ENCODE results near the gene MUSTN1. TPM values are rescaled to one million over a fixed set of nuclear protein-coding genes. Genes with fewer than 3 reads are reported as not detected.

Gene MUSTN1
- total RNA-seq, 2 experiments from 2014 or later, result 0.28 to 1.7 TPM

GRCh38 chr3:52843108-52843865 is 8.5 kb upstream of the MUSTN1 start:
- Histone ChIP-seq H3K4me2 (ENCODE audit: low read length) (no peak overlapping the region), H3K79me2 (ENCODE audit: insufficient read depth, low read depth, low read length) (no peaks in the 10 kb centered on the region), H3K9me3 (ENCODE audit: low read length) (no peaks in the 10 kb centered on the region), H3K9me2 (ENCODE audit: insufficient read depth, low read length) (no peaks in the 10 kb centered on the region), H4K20me1 (ENCODE audit: insufficient read depth, low read length) (no peaks in the 10 kb centered on the region), H3K4me3 (ENCODE audit: low read depth, low read length, poor library complexity, severe bottlenecking) (no peak overlapping the region), H3K36me3 (ENCODE audit: insufficient read depth, low read length) (no peaks in the 10 kb centered on the region), H3K27ac (ENCODE audit: low read depth, low read length, poor library complexity, severe bottlenecking) (no peak overlapping the region), H3K4me1 (ENCODE audit: insufficient read depth, low read length, poor library complexity, severe bottlenecking) (no peaks in the 10 kb centered on the region), H2AFZ (ENCODE audit: low read length) (no peak overlapping the region)
- ChIA-PET CTCF (ENCODE audit: unreplicated experiment) (no interaction called here), POLR2A (interaction anchor here (0.6 kb wide), 1 partner anchor 175 kb away, joined by 4 read pairs; no protein-coding TSS in a partner anchor)
- no peak for TF ChIP-seq EZH2phosphoT487 (IDR thresholded peaks at IDR 0.05; ENCODE audit: borderline replicate concordance, low read depth, low read length)
- TF ChIP-seq CTCF (conservative IDR thresholded peaks at IDR 0.05; ENCODE audit: low read length), result no peak
- no TSS peak for BruUV-seq (replicated peaks)
- intact Hi-C loops (cut with micrococcal nuclease; ENCODE audit: unreplicated experiment), result no loop called here
- no peak for DNase-seq (ENCODE audit: low spot score)

- no peak overlapping the region for H2AFZ ChIP-seq (ENCODE audit: low read length)
- DNase-seq (ENCODE audit: low spot score), result no peak
- H3K9me3 ChIP-seq (ENCODE audit: low read length), result no peaks in the 10 kb centered on the region
- H3K27ac ChIP-seq (ENCODE audit: low read depth, low read length, poor library complexity, severe bottlenecking), result no peak overlapping the region
- TF ChIP-seq EZH2phosphoT487 (IDR thresholded peaks at IDR 0.05; ENCODE audit: borderline replicate concordance, low read depth, low read length) (no peak), CTCF (conservative IDR thresholded peaks at IDR 0.05; ENCODE audit: low read length) (no peak)
- no peaks in the 10 kb centered on the region for H3K36me3 ChIP-seq (ENCODE audit: insufficient read depth, low read length)
- H3K9me2 ChIP-seq (ENCODE audit: insufficient read depth, low read length), result no peaks in the 10 kb centered on the region
- no peaks in the 10 kb centered on the region for H3K4me1 ChIP-seq (ENCODE audit: insufficient read depth, low read length, poor library complexity, severe bottlenecking)
- POLR2A ChIA-PET, result interaction anchor here (0.6 kb wide), 1 partner anchor 361 kb away, joined by 3 read pairs; no protein-coding TSS in a partner anchor
- no peak overlapping the region for H3K4me3 ChIP-seq (ENCODE audit: low read depth, low read length, poor library complexity, severe bottlenecking)
- CTCF ChIA-PET (ENCODE audit: unreplicated experiment), result interaction anchor here (0.6 kb wide), 1 partner anchor 121 kb away, joined by 3 read pairs; no protein-coding TSS in a partner anchor
- no TSS peak for BruUV-seq (replicated peaks)
- H4K20me1 ChIP-seq (ENCODE audit: insufficient read depth, low read length), result no peaks in the 10 kb centered on the region
- intact Hi-C loops (cut with micrococcal nuclease; ENCODE audit: unreplicated experiment), result no loop called here
- no peaks in the 10 kb centered on the region for H3K79me2 ChIP-seq (ENCODE audit: insufficient read depth, low read depth, low read length)
- H3K4me2 ChIP-seq (ENCODE audit: low read length), result no peak overlapping the region
Measured at GRCh38 chr3:52842424-52842823, 7.6 kb upstream of the MUSTN1 start.

- TF ChIP-seq CTCF (conservative IDR thresholded peaks at IDR 0.05; ENCODE audit: low read length), result no peak
- no peak for TF ChIP-seq EZH2phosphoT487 (IDR thresholded peaks at IDR 0.05; ENCODE audit: borderline replicate concordance, low read depth, low read length)
- Histone ChIP-seq H3K27ac (ENCODE audit: low read depth, low read length, poor library complexity, severe bottlenecking) (no peak overlapping the region), H3K79me2 (ENCODE audit: insufficient read depth, low read depth, low read length) (no peaks in the 10 kb centered on the region), H3K4me2 (ENCODE audit: low read length) (no peak overlapping the region), H4K20me1 (ENCODE audit: insufficient read depth, low read length) (no peaks in the 10 kb centered on the region), H3K4me1 (ENCODE audit: insufficient read depth, low read length, poor library complexity, severe bottlenecking) (no peaks in the 10 kb centered on the region), H3K9me2 (ENCODE audit: insufficient read depth, low read length) (no peaks in the 10 kb centered on the region), H3K36me3 (ENCODE audit: insufficient read depth, low read length) (no peaks in the 10 kb centered on the region), H2AFZ (ENCODE audit: low read length) (no peak overlapping the region), H3K9me3 (ENCODE audit: low read length) (no peaks in the 10 kb centered on the region), H3K4me3 (ENCODE audit: low read depth, low read length, poor library complexity, severe bottlenecking) (no peak overlapping the region)
- CTCF ChIA-PET (ENCODE audit: unreplicated experiment), result interaction anchor here (0.6 kb wide), 1 partner anchor 121 kb away, joined by 3 read pairs; no protein-coding TSS in a partner anchor
- POLR2A ChIA-PET, result interaction anchor here (0.6 kb wide), 1 partner anchor 361 kb away, joined by 3 read pairs; no protein-coding TSS in a partner anchor
- BruUV-seq (replicated peaks), result no TSS peak
- no peak for DNase-seq (ENCODE audit: low spot score)
- intact Hi-C loops (cut with micrococcal nuclease; ENCODE audit: unreplicated experiment), result no loop called here
Measured at GRCh38 chr3:52841981-52842340, 7.1 kb upstream of the MUSTN1 start.

Measured in OCI-LY7 (cell line).